GM23338 (cell line): ENCODE measurements around the gene ZBTB40. TPM values are rescaled to one million over a fixed set of nuclear protein-coding genes. Genes with fewer than 3 reads are reported as not detected.

Experiments
- ATAC-seq: fragments of 200-7000 bp; cut with Tn5 transposase; 3 replicates; pipeline ENCODE4 v1.9.1; 2020
- DNase-seq: peaks from one replicate; pipeline ENCODE4 v3.0.0-alpha.2; 2015; ENCODE audit warnings: low spot score
- H2AFZ ChIP-seq: fragments of 200-600 bp; sonication (generic); 2 replicates; pipeline ENCODE4 v1.8.0; 2016; ENCODE audit warnings: antibody characterized with exemption, mild to moderate bottlenecking, moderate library complexity
- H3F3A ChIP-seq: fragments of 200-600 bp; sonication (generic); replicated peaks from 2 replicates; pipeline ENCODE4 v1.8.0; 2017; ENCODE audit warnings: antibody characterized with exemption, mixed run types, low read depth
- H3K27ac ChIP-seq: fragments of 200-600 bp; sonication (generic); 2 replicates; pipeline ENCODE4 v1.6.1; 2016; ENCODE audit warnings: low read depth
- H3K27me3 ChIP-seq: fragments of 200-600 bp; sonication (generic); 2 replicates; pipeline ENCODE4 v1.8.0; 2016; ENCODE audit warnings: mild to moderate bottlenecking, mixed run types, moderate library complexity; ENCODE audit not compliant: insufficient read depth
- H3K36me3 ChIP-seq: fragments of 200-600 bp; sonication (generic); 2 replicates; pipeline ENCODE4 v1.8.0; 2016; ENCODE audit warnings: mild to moderate bottlenecking; ENCODE audit not compliant: insufficient read depth
- H3K4me1 ChIP-seq: fragments of 200-600 bp; sonication (generic); 2 replicates; pipeline ENCODE4 v1.8.0; 2016; ENCODE audit warnings: mild to moderate bottlenecking, moderate library complexity; ENCODE audit not compliant: insufficient read depth
- H3K4me2 ChIP-seq: fragments of 200-600 bp; sonication (generic); 2 replicates; pipeline ENCODE4 v1.7.1; 2017; ENCODE audit warnings: mixed run types
- H3K4me3 ChIP-seq: fragments of 200-600 bp; sonication (generic); 2 replicates; pipeline ENCODE4 v1.6.1; 2016; ENCODE audit warnings: mixed run types
- H3K79me2 ChIP-seq: fragments of 200-600 bp; sonication (generic); replicated peaks from 2 replicates; pipeline ENCODE4 v1.8.0; 2017; ENCODE audit warnings: mild to moderate bottlenecking; ENCODE audit not compliant: insufficient read depth
- H3K9me2 ChIP-seq: fragments of 200-600 bp; sonication (generic); 2 replicates; pipeline ENCODE4 v1.8.0; 2017; ENCODE audit not compliant: insufficient read depth
- H4K20me1 ChIP-seq: fragments of 200-600 bp; sonication (generic); replicated peaks from 2 replicates; pipeline ENCODE4 v1.8.0; 2017; ENCODE audit warnings: mild to moderate bottlenecking; ENCODE audit not compliant: insufficient read depth
- H3K27ac Mint-ChIP-seq: 2 replicates; pipeline ENCODE4 v1.8.0; 2020; ENCODE audit warnings: inconsistent platforms, mild to moderate bottlenecking, moderate library complexity, mixed read lengths
- H3K27me3 Mint-ChIP-seq: 3 replicates; pipeline ENCODE4 v1.8.0; 2022; ENCODE audit warnings: low read depth, mild to moderate bottlenecking, moderate library complexity, mixed read lengths, inconsistent platforms; ENCODE audit not compliant: insufficient read depth, poor library complexity
- H3K36me3 Mint-ChIP-seq: 3 replicates; pipeline ENCODE4 v1.8.0; 2021; ENCODE audit warnings: low read depth, mild to moderate bottlenecking, inconsistent platforms, moderate library complexity, mixed read lengths
- H3K4me1 Mint-ChIP-seq: 3 replicates; pipeline ENCODE4 v1.8.0; 2020; ENCODE audit warnings: mild to moderate bottlenecking, inconsistent platforms, mixed read lengths
- H3K4me3 Mint-ChIP-seq: 3 replicates; pipeline ENCODE4 v1.8.0; 2021; ENCODE audit warnings: moderate library complexity, mild to moderate bottlenecking, inconsistent platforms, mixed read lengths
- H3K9me3 Mint-ChIP-seq: 3 replicates; pipeline ENCODE4 v1.8.0; 2020; ENCODE audit warnings: moderate library complexity, mild to moderate bottlenecking, inconsistent platforms, mixed read lengths
- CREB1 ChIP-seq: fragments of 250-450 bp; sonication (Bioruptor Pico); IDR thresholded peaks from 2 replicates; pipeline ENCODE4 v1.5.0; 2020; ENCODE audit warnings: low read depth, mild to moderate bottlenecking, moderate library complexity
- ETS1 ChIP-seq: IDR thresholded peaks from 2 replicates; pipeline ENCODE4 v1.6.1; 2016; ENCODE audit warnings: antibody characterized with exemption
- EZH2 ChIP-seq: fragments of 200-600 bp; sonication (generic); IDR thresholded peaks from one replicate; pipeline ENCODE4 v1.8.0; 2017; ENCODE audit warnings: antibody characterized with exemption, mild to moderate bottlenecking, low read depth; ENCODE audit not compliant: unreplicated experiment
- EZH2phosphoT487 ChIP-seq: fragments of 200-600 bp; sonication (generic); IDR thresholded peaks from one replicate; pipeline ENCODE4 v1.8.1; 2018; ENCODE audit warnings: antibody characterized with exemption; ENCODE audit not compliant: unreplicated experiment
- JUNB ChIP-seq: IDR thresholded peaks from one replicate; pipeline ENCODE4 v1.6.1; 2016; ENCODE audit warnings: antibody characterized with exemption; ENCODE audit not compliant: unreplicated experiment
- NANOG ChIP-seq: IDR thresholded peaks from 2 replicates; pipeline ENCODE4 v1.6.1; 2016; ENCODE audit warnings: antibody characterized with exemption, borderline replicate concordance
- POLR2AphosphoS5 ChIP-seq: IDR thresholded peaks from 2 replicates; pipeline ENCODE4 v1.6.1; 2016; ENCODE audit warnings: antibody characterized with exemption, low read depth
- STAT1 ChIP-seq: IDR thresholded peaks from one replicate; pipeline ENCODE4 v1.6.1; 2016; ENCODE audit warnings: antibody characterized with exemption; ENCODE audit not compliant: unreplicated experiment
- ZNF114 ChIP-seq: fragments of 250-450 bp; sonication (Bioruptor Pico); IDR thresholded peaks from 2 replicates; pipeline ENCODE4 v1.5.0; 2020; ENCODE audit warnings: mild to moderate bottlenecking, moderate library complexity
- ZNF331 ChIP-seq: fragments of 250-450 bp; sonication (Bioruptor Pico); IDR thresholded peaks from 2 replicates; pipeline ENCODE4 v1.5.0; 2020; ENCODE audit warnings: low read depth, mild to moderate bottlenecking, moderate library complexity
- ZNF462 ChIP-seq: fragments of 250-450 bp; sonication (Bioruptor Pico); IDR thresholded peaks from 2 replicates; pipeline ENCODE4 v1.5.0; 2020; ENCODE audit warnings: mild to moderate bottlenecking, moderate library complexity
- polyA plus RNA-seq: library from polyadenylated mRNA; unstranded; fragments of >200 nt; fragmentation: Nextera tagmentation; extraction: Ambion mirVana; gene quantifications from 2 replicates; pipeline ENCODE4 v1.2.1, GENCODE V29; 2016
- total RNA-seq: library from RNA; depleted of rRNA; stranded (reverse); fragments of >200 nt; shearing (Covaris generic); gene quantifications from 2 replicates; pipeline ENCODE4 v1.2.3, GENCODE V29; 2014
- TF ChIP-seq, protein P1 (sequence below), 2 experiments: fragments of 200-600 bp in 1 of 2; sonication (generic) in 1 of 2; conservative IDR thresholded peaks; 2 replicates each; pipeline versions ENCODE4 v1.5.1 to v1.6.1; 2016 to 2017; ENCODE audit warnings: antibody characterized with exemption in 2 of 2, low read depth in 2 of 2, mild to moderate bottlenecking in 2 of 2, moderate library complexity in 1 of 2

The ZBTB40 gene
- total and polyA plus RNA-seq, 2 experiments from 2014 or later = 3.1 to 22.7 TPM

DNA sequence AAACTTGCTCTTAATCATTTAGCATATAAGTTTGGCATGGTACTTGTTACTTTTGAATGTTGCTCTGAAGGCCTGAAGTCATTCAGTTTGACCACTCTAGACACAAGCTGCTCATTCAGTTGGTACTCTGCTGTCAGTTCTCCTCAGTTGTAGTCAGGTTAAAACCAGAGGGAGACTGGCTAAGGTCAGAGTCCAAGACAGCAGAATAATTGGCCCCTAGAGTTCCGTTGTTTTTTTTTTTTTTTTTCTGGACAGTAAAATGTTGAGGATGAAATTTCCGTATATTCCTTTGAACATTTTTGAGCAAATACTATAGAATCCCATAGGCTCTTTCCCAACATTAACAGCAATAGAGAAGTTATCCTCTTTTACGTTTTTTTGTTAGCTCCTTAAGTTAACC lies 9.4 kb downstream of the ZBTB40 start (continued):
- no peak for TF ChIP-seq ZNF462 (CRISPR knock-in tag)
- TF ChIP-seq STAT1 = no peak
- TF ChIP-seq EZH2 = no peak
- TF ChIP-seq ZNF114 (CRISPR knock-in tag) = no peak

GRCh38 chr1:22461678-22462527 lies 10.3 kb downstream of the ZBTB40 start:
- Mint-ChIP-seq H3K27me3 (no peaks in the 10 kb centered on the region), H3K36me3 (peaks cover 12% of the 10 kb centered on the region; the same call in 2 of the 3 replicates), H3K4me1 (peaks cover 8% of the 10 kb centered on the region), H3K4me3 (no peak overlapping the region), H3K9me3 (peaks cover 21% of the 10 kb centered on the region), H3K27ac (no peak overlapping the region)
- no peaks in the 10 kb centered on the region for H3K27me3 ChIP-seq
- 0 out of 2 replicates have a peak, but pooled peaks cover 3% of the 10 kb centered on the region for H3K4me1 ChIP-seq
- ATAC-seq (peak; percentile 40; the same call in 1 of the 3 replicates), DNase-seq (no peak)
- H3K9me2 ChIP-seq = no peaks in the 10 kb centered on the region
- H3K27ac ChIP-seq = 0 out of 2 replicates have a peak overlapping the region, but pooled peaks have one; percentile 11
- no peaks in the 10 kb centered on the region for H3K36me3 ChIP-seq
- peaks cover 96% of the 10 kb centered on the region for H3K79me2 ChIP-seq
- H4K20me1 ChIP-seq = peaks cover 12% of the 10 kb centered on the region; the same call in 1 of the 2 replicates
- no peak overlapping the region for H2AFZ ChIP-seq
- no peak overlapping the region for H3K4me2 ChIP-seq
- no peaks in the 10 kb centered on the region for H3F3A ChIP-seq
- H3K4me3 ChIP-seq = no peak overlapping the region
- no peak for TF ChIP-seq EZH2phosphoT487
- no peak for TF ChIP-seq POLR2AphosphoS5
- TF ChIP-seq EZH2 = no peak
- no peak for TF ChIP-seq CREB1 (CRISPR knock-in tag)
- TF ChIP-seq, protein P1, sequence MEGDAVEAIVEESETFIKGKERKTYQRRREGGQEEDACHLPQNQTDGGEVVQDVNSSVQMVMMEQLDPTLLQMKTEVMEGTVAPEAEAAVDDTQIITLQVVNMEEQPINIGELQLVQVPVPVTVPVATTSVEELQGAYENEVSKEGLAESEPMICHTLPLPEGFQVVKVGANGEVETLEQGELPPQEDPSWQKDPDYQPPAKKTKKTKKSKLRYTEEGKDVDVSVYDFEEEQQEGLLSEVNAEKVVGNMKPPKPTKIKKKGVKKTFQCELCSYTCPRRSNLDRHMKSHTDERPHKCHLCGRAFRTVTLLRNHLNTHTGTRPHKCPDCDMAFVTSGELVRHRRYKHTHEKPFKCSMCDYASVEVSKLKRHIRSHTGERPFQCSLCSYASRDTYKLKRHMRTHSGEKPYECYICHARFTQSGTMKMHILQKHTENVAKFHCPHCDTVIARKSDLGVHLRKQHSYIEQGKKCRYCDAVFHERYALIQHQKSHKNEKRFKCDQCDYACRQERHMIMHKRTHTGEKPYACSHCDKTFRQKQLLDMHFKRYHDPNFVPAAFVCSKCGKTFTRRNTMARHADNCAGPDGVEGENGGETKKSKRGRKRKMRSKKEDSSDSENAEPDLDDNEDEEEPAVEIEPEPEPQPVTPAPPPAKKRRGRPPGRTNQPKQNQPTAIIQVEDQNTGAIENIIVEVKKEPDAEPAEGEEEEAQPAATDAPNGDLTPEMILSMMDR (conservative IDR thresholded peaks at IDR 0.05; ENCODE audit: low read depth in 2 of 2) = no peak
- TF ChIP-seq ZNF114 (CRISPR knock-in tag) = no peak
- TF ChIP-seq ZNF331 (CRISPR knock-in tag) = no peak
- no peak for TF ChIP-seq STAT1
- TF ChIP-seq JUNB = no peak
- TF ChIP-seq ETS1 = no peak
- TF ChIP-seq NANOG = no peak
